Central memory CD8-positive, alpha-beta T cell (primary cell): Measurements from ENCODE around the gene UTY.
"Not testable (repeated sequence)": the region's sequence is repeated elsewhere in the genome, so short reads cannot be mapped to it uniquely, and the experiment has no call there.

Experiments used
- ATAC-seq: fragments of 150-1000 bp; cut with Tn5 transposase; replicated peaks from 2 replicates; pipeline ENCODE4 v1.10.0; 2022; ENCODE audit warnings: mild to moderate bottlenecking, moderate FRiP score, moderate number of reproducible peaks; ENCODE audit not compliant: poor library complexity, severe bottlenecking; ENCODE audit errors: extremely low read depth
- DNase-seq, 2 donors: peaks; one replicate each; pipeline ENCODE4 v3.0.0; 2021; ENCODE audit warnings: low spot score in 2 of 2
- H3K27ac Mint-ChIP-seq: one replicate; pipeline ENCODE4 v1.8.0; 2022; ENCODE audit warnings: low read depth, mild to moderate bottlenecking, moderate library complexity, mixed read lengths
- H3K27me3 Mint-ChIP-seq: one replicate; pipeline ENCODE4 v1.8.0; 2022; ENCODE audit warnings: mixed read lengths
- H3K36me3 Mint-ChIP-seq: one replicate; pipeline ENCODE4 v1.8.0; 2022; ENCODE audit warnings: mild to moderate bottlenecking, moderate library complexity, mixed read lengths; ENCODE audit not compliant: insufficient read depth
- H3K4me1 Mint-ChIP-seq: one replicate; pipeline ENCODE4 v1.8.0; 2022; ENCODE audit warnings: mixed read lengths
- H3K4me3 Mint-ChIP-seq: one replicate; pipeline ENCODE4 v1.8.0; 2022; ENCODE audit warnings: mild to moderate bottlenecking, moderate library complexity, mixed read lengths
- H3K9me3 Mint-ChIP-seq: one replicate; pipeline ENCODE4 v1.8.0; 2022; ENCODE audit warnings: mixed read lengths

The UTY gene

GRCh38 chrY:13338711-13339110 is 141.1 kb downstream of the UTY start:
- peak overlapping the region; percentile 27 for H3K27ac Mint-ChIP-seq

GRCh38 chrY:13337934-13338333 is 141.9 kb downstream of the UTY start:
- Mint-ChIP-seq H3K4me1 (peaks cover 66% of the 10 kb centered on the region), H3K27me3 (no peaks in the 10 kb centered on the region), H3K4me3 (no peak overlapping the region), H3K36me3 (peaks cover 61% of the 10 kb centered on the region), H3K9me3 (no peaks in the 10 kb centered on the region), H3K27ac (no peak overlapping the region)
- ATAC-seq (no peak), DNase-seq (no peak)

More at GRCh38 chrY:13338711-13339110, 141.1 kb downstream of the UTY start:
- Mint-ChIP-seq H3K36me3 (peaks cover 55% of the 10 kb centered on the region), H3K9me3 (no peaks in the 10 kb centered on the region), H3K4me3 (no peak overlapping the region), H3K4me1 (peaks cover 63% of the 10 kb centered on the region), H3K27me3 (no peaks in the 10 kb centered on the region)
- DNase-seq (no peak), ATAC-seq (no peak)

GRCh38 chrY:13333791-13334190 is 146.0 kb downstream of the UTY start:
- no peaks in the 10 kb centered on the region for H3K9me3 Mint-ChIP-seq
- H3K36me3 Mint-ChIP-seq = peaks cover 63% of the 10 kb centered on the region
- H3K27me3 Mint-ChIP-seq = no peaks in the 10 kb centered on the region
- peaks cover 67% of the 10 kb centered on the region for H3K4me1 Mint-ChIP-seq
- H3K4me3 Mint-ChIP-seq = no peak overlapping the region
- ATAC-seq = no peak
- DNase-seq = no peak
- peak overlapping the region; percentile 33 for H3K27ac Mint-ChIP-seq

GRCh38 chrY:13330651-13331050 is 149.2 kb downstream of the UTY start:
- no peak for DNase-seq
- Mint-ChIP-seq H3K9me3 (no peaks in the 10 kb centered on the region), H3K4me3 (no peak overlapping the region), H3K27me3 (no peaks in the 10 kb centered on the region), H3K4me1 (peaks cover 51% of the 10 kb centered on the region), H3K27ac (no peak overlapping the region), H3K36me3 (peaks cover 62% of the 10 kb centered on the region)
- ATAC-seq = no peak

GRCh38 chrY:13312966-13313365 is 166.9 kb downstream of the UTY start:
- Mint-ChIP-seq H3K9me3 (no peaks in the 10 kb centered on the region), H3K27ac (no peak overlapping the region), H3K4me3 (no peak overlapping the region), H3K27me3 (no peaks in the 10 kb centered on the region), H3K36me3 (peaks cover 51% of the 10 kb centered on the region), H3K4me1 (peaks cover 26% of the 10 kb centered on the region)
- ATAC-seq = no peak
- no peak for DNase-seq

- DNase-seq = no peak
- no peak for ATAC-seq
- Mint-ChIP-seq H3K4me3 (no peak overlapping the region), H3K27ac (no peak overlapping the region), H3K27me3 (no peaks in the 10 kb centered on the region), H3K36me3 (peaks cover 45% of the 10 kb centered on the region), H3K9me3 (no peaks in the 10 kb centered on the region), H3K4me1 (peaks cover 19% of the 10 kb centered on the region)
Measured at GRCh38 chrY:13307959-13308358, 171.9 kb downstream of the UTY start.

- Mint-ChIP-seq H3K9me3 (no peaks in the 10 kb centered on the region), H3K27me3 (no peaks in the 10 kb centered on the region), H3K27ac (no peak overlapping the region), H3K4me1 (peaks cover 21% of the 10 kb centered on the region), H3K4me3 (no peak overlapping the region), H3K36me3 (peaks cover 56% of the 10 kb centered on the region)
- no peak for ATAC-seq
- DNase-seq = no peak
Measured at GRCh38 chrY:13300795-13301194, 179.0 kb downstream of the UTY start.

GRCh38 chrY:13299411-13299810 is 180.4 kb downstream of the UTY start:
- no peak overlapping the region for H3K4me3 Mint-ChIP-seq
- H3K27ac Mint-ChIP-seq = no peak overlapping the region
- H3K9me3 Mint-ChIP-seq = no peaks in the 10 kb centered on the region
- peaks cover 20% of the 10 kb centered on the region for H3K4me1 Mint-ChIP-seq
- ATAC-seq (no peak), DNase-seq (no peak)
- no peaks in the 10 kb centered on the region for H3K27me3 Mint-ChIP-seq
- peaks cover 61% of the 10 kb centered on the region for H3K36me3 Mint-ChIP-seq

- Mint-ChIP-seq H3K4me3 (no peak overlapping the region), H3K36me3 (peaks cover 64% of the 10 kb centered on the region), H3K4me1 (peaks cover 15% of the 10 kb centered on the region), H3K9me3 (no peaks in the 10 kb centered on the region), H3K27me3 (no peaks in the 10 kb centered on the region), H3K27ac (peak overlapping the region; percentile 51)
- no peak for DNase-seq
- no peak for ATAC-seq
Measured at GRCh38 chrY:13296176-13296890, 183.5 kb downstream of the UTY start.

- H3K27ac Mint-ChIP-seq = no peak overlapping the region
- no peak for DNase-seq
- no peaks in the 10 kb centered on the region for H3K9me3 Mint-ChIP-seq
- no peak for ATAC-seq
- H3K4me1 Mint-ChIP-seq = peaks cover 15% of the 10 kb centered on the region
- H3K27me3 Mint-ChIP-seq = no peaks in the 10 kb centered on the region
- H3K36me3 Mint-ChIP-seq = peaks cover 72% of the 10 kb centered on the region
- no peak overlapping the region for H3K4me3 Mint-ChIP-seq
Measured at GRCh38 chrY:13295026-13295425, 184.8 kb downstream of the UTY start.

- ATAC-seq (no peak), DNase-seq (no peak)
- Mint-ChIP-seq H3K36me3 (peaks cover 70% of the 10 kb centered on the region), H3K27ac (no peak overlapping the region), H3K4me3 (no peak overlapping the region), H3K4me1 (peaks cover 1% of the 10 kb centered on the region), H3K27me3 (no peaks in the 10 kb centered on the region), H3K9me3 (peaks cover 7% of the 10 kb centered on the region)
Measured at GRCh38 chrY:13291199-13291598, 188.6 kb downstream of the UTY start.

- H3K27ac Mint-ChIP-seq = peak overlapping the region; percentile 11
Measured at GRCh38 chrY:13282151-13283054, 197.4 kb downstream of the UTY start.

GRCh38 chrY:13279561-13279960 is 200.3 kb downstream of the UTY start:
- DNase-seq (no peak), ATAC-seq (no peak)
- Mint-ChIP-seq H3K4me1 (peaks cover 33% of the 10 kb centered on the region), H3K9me3 (no peaks in the 10 kb centered on the region), H3K27ac (peak overlapping the region; percentile 42), H3K27me3 (no peaks in the 10 kb centered on the region), H3K36me3 (peaks cover 39% of the 10 kb centered on the region), H3K4me3 (no peak overlapping the region)

More at GRCh38 chrY:13282151-13283054, 197.4 kb downstream of the UTY start:
- H3K27me3 Mint-ChIP-seq, H3K9me3 Mint-ChIP-seq, ATAC-seq, DNase-seq, H3K4me3 Mint-ChIP-seq: not testable (repeated sequence)
- Mint-ChIP-seq H3K4me1 (peaks cover 33% of the 10 kb centered on the region), H3K36me3 (peaks cover 47% of the 10 kb centered on the region)
